ENCODE data around the gene CNIH1. TPM values are rescaled to one million over a fixed set of nuclear protein-coding genes. Genes with fewer than 3 reads are reported as not detected.

Gene CNIH1
- total RNA-seq = 100 to 1,000 TPM in 3 of 4 donors, 10 to 100 TPM in 1; 18.7 to 177 (median 142) TPM

- Histone ChIP-seq H3K27ac (peak within 1 kb of the TSS; percentile 93 to 96), H3K4me1 (peaks cover 0 to 9% of the 10 kb centered on the region in 2 donors), H3K9me3 (no peaks in the 10 kb centered on the region), H3K36me3 (no peaks in the 10 kb centered on the region), H3K4me3 (peak within 1 kb of the TSS; percentile 64 to 69), H3K27me3 (no peaks in the 10 kb centered on the region)
- peak; percentile 88 to 92 for DNase-seq
- TF ChIP-seq CTCF (IDR thresholded peaks at IDR 0.05) (peak; percentile 89 to 96 (median 96)), POLR2A (IDR thresholded peaks at IDR 0.05) (peak; percentile 30 to 49)
- intact Hi-C loops (cut with DNase I; ENCODE audit: low total_unique reads) = no loop called here
These were observed at the start of gene CNIH1 for GRCh38 chr14:54440873-54441868. CNIH1 (minus strand) TSS chr14:54441374; CDS start chr14:54441327, 47 bp downstream.

- Histone ChIP-seq H3K4me1 (no peaks in the 10 kb centered on the region), H3K27me3 (no peaks in the 10 kb centered on the region), H3K27ac (peak overlapping the region in 1 of 2 donors; percentile 94), H3K9me3 (no peaks in the 10 kb centered on the region), H3K36me3 (no peaks in the 10 kb centered on the region), H3K4me3 (no peak overlapping the region)
- TF ChIP-seq POLR2A (IDR thresholded peaks at IDR 0.05) = no peak
- TF ChIP-seq CTCF (IDR thresholded peaks at IDR 0.05) = no peak
- intact Hi-C loops (cut with DNase I; ENCODE audit: low total_unique reads) = no loop called here
- DNase-seq = no peak
These were observed 49.4 kb upstream of the CNIH1 start for GRCh38 chr14:54490445-54491175.

- Histone ChIP-seq H3K27me3 (no peaks in the 10 kb centered on the region), H3K4me3 (peak overlapping the region; percentile 83 to 90), H3K9me3 (no peaks in the 10 kb centered on the region), H3K4me1 (no peaks in the 10 kb centered on the region), H3K27ac (peak overlapping the region; percentile 91 to 94), H3K36me3 (no peaks in the 10 kb centered on the region)
- intact Hi-C loops (cut with DNase I; ENCODE audit: low total_unique reads) = no loop called here
- no peak for TF ChIP-seq POLR2A (IDR thresholded peaks at IDR 0.05)
- TF ChIP-seq CTCF (IDR thresholded peaks at IDR 0.05) = no peak
- no peak for DNase-seq
These were observed 48.7 kb upstream of the CNIH1 start for GRCh38 chr14:54489731-54490444.

- peak in 2 of 4 experiments; percentile 3 to 10 for TF ChIP-seq CTCF (IDR thresholded peaks at IDR 0.05)
- TF ChIP-seq POLR2A (IDR thresholded peaks at IDR 0.05) = no peak
- H3K4me3 ChIP-seq = peak overlapping the region; percentile 83 to 90
- H3K27ac ChIP-seq = peak overlapping the region; percentile 91 to 94
- H3K36me3 ChIP-seq = no peaks in the 10 kb centered on the region
- no peak for DNase-seq
- H3K27me3 ChIP-seq = no peaks in the 10 kb centered on the region
- H3K4me1 ChIP-seq = no peaks in the 10 kb centered on the region
- intact Hi-C loops (cut with DNase I; ENCODE audit: low total_unique reads) = no loop called here
- H3K9me3 ChIP-seq = no peaks in the 10 kb centered on the region
These were observed 48.1 kb upstream of the CNIH1 start for GRCh38 chr14:54489318-54489683.
